HEK293 (cell line): ENCODE results near the gene AARSD1.

Source experiments
- CTCF ChIA-PET: fragments of 350-600 bp; formaldehyde crosslinking; extraction: SDS; loops from one replicate; lab custom pipeline; 2021; ENCODE audit warnings: antibody characterized with exemption; lab: Yijun Ruan, JAX
- POLR2A ChIA-PET: fragments of 300-600 bp; formaldehyde crosslinking; extraction: SDS; loops from one replicate; lab custom pipeline; 2020; ENCODE audit warnings: antibody characterized with exemption, inconsistent platforms; lab: Yijun Ruan, JAX
- H3K27ac ChIP-seq: fragments of 200-500 bp; sonication (Bioruptor generic); 2 replicates; pipeline ENCODE4 v1.5.1; 2014; ENCODE audit warnings: low read depth, low read length, control low read depth, inconsistent platforms; ENCODE audit errors: extremely low read depth
- H3K36me3 ChIP-seq, 2 experiments: fragments of 200-500 bp in 1 of 2; sonication (Bioruptor generic) in 1 of 2; 1 replicate in 1 of 2; 2 replicates in 1 of 2; pipeline ENCODE4 v1.5.1; 2014 to 2017; ENCODE audit warnings: inconsistent platforms in 2 of 2, low read length in 2 of 2; ENCODE audit not compliant: control insufficient read depth in 2 of 2, insufficient read depth in 1 of 2
- H3K4me1 ChIP-seq: fragments of 200-500 bp; sonication (Bioruptor generic); 2 replicates; pipeline ENCODE4 v1.5.1; 2014; ENCODE audit warnings: mild to moderate bottlenecking, low read length, inconsistent platforms; ENCODE audit not compliant: control insufficient read depth, insufficient read depth
- H3K4me3 ChIP-seq: 2 replicates; pipeline ENCODE4 v1.5.1; 2011; ENCODE audit warnings: low read depth, mild to moderate bottlenecking, control low read depth, low read length, moderate library complexity
- H3K9me3 ChIP-seq: fragments of 200-500 bp; sonication (Bioruptor generic); 2 replicates; pipeline ENCODE4 v1.5.1; 2014; ENCODE audit warnings: low read depth, low read length, inconsistent platforms; ENCODE audit not compliant: control insufficient read depth, insufficient read depth
- ATF2 ChIP-seq: fragments of 450-650 bp; formaldehyde crosslinking; IDR thresholded peaks from 2 replicates; pipeline ENCODE4 v1.5.1; 2016; ENCODE audit warnings: missing biosample characterization, missing genetic modification characterization, low read depth
- CTCF ChIP-seq: fragments of 450-650 bp; formaldehyde crosslinking; IDR thresholded peaks from 2 replicates; pipeline ENCODE4 v1.5.1; 2016; ENCODE audit warnings: missing biosample characterization, missing genetic modification characterization
- MEIS1 ChIP-seq: sonication (generic); formaldehyde crosslinking; IDR thresholded peaks from 2 replicates; pipeline ENCODE4 v1.8.1; 2022; ENCODE audit warnings: missing genetic modification reagents, mild to moderate bottlenecking, borderline replicate concordance
- REST ChIP-seq: fragments of 450-650 bp; formaldehyde crosslinking; IDR thresholded peaks from 2 replicates; pipeline ENCODE4 v1.5.1; 2016; ENCODE audit warnings: missing biosample characterization, missing genetic modification characterization
- ZBTB11 ChIP-seq: fragments of 450-650 bp; formaldehyde crosslinking; conservative IDR thresholded peaks from 2 replicates; pipeline ENCODE4 v1.5.1; 2016; ENCODE audit warnings: low read depth, missing biosample characterization, missing genetic modification characterization
- ZBTB48 ChIP-seq: fragments of 450-650 bp; formaldehyde crosslinking; IDR thresholded peaks from 2 replicates; pipeline ENCODE4 v1.5.1; 2016; ENCODE audit warnings: missing biosample characterization, missing genetic modification characterization
- ZFP41 ChIP-seq: fragments of 450-650 bp; formaldehyde crosslinking; IDR thresholded peaks from 2 replicates; pipeline ENCODE4 v1.5.1; 2016; ENCODE audit warnings: missing biosample characterization, missing genetic modification characterization, borderline replicate concordance
- ZNF112 ChIP-seq: fragments of 450-650 bp; formaldehyde crosslinking; IDR thresholded peaks from 2 replicates; pipeline ENCODE4 v1.5.0; 2017; ENCODE audit warnings: missing biosample characterization, missing genetic modification characterization
- ZNF16 ChIP-seq: fragments of 450-650 bp; formaldehyde crosslinking; IDR thresholded peaks from 2 replicates; pipeline ENCODE4 v1.5.1; 2016; ENCODE audit warnings: low read depth, missing biosample characterization, missing genetic modification characterization
- ZNF174 ChIP-seq: fragments of 450-650 bp; formaldehyde crosslinking; IDR thresholded peaks from 2 replicates; pipeline ENCODE4 v1.5.0; 2017; ENCODE audit warnings: missing biosample characterization, mild to moderate bottlenecking, missing genetic modification characterization
- ZNF302 ChIP-seq: fragments of 450-650 bp; formaldehyde crosslinking; IDR thresholded peaks from 2 replicates; pipeline ENCODE4 v1.5.1; 2016; ENCODE audit warnings: missing biosample characterization, missing genetic modification characterization, low read depth
- ZNF311 ChIP-seq: fragments of 450-650 bp; formaldehyde crosslinking; IDR thresholded peaks from 2 replicates; pipeline ENCODE4 v1.5.1; 2017; ENCODE audit warnings: missing biosample characterization, missing genetic modification characterization, borderline replicate concordance
- ZNF514 ChIP-seq: fragments of 450-650 bp; formaldehyde crosslinking; IDR thresholded peaks from 2 replicates; pipeline ENCODE4 v1.5.1; 2016; ENCODE audit warnings: missing biosample characterization, missing genetic modification characterization
- ZNF544 ChIP-seq: fragments of 450-650 bp; formaldehyde crosslinking; IDR thresholded peaks from 2 replicates; pipeline ENCODE4 v1.5.0; 2017; ENCODE audit warnings: missing biosample characterization, missing genetic modification characterization
- ZNF580 ChIP-seq: fragments of 450-650 bp; formaldehyde crosslinking; IDR thresholded peaks from 2 replicates; pipeline ENCODE4 v1.5.1; 2016; ENCODE audit warnings: missing biosample characterization, missing genetic modification characterization
- ZNF624 ChIP-seq: fragments of 450-650 bp; formaldehyde crosslinking; IDR thresholded peaks from 2 replicates; pipeline ENCODE4 v1.5.1; 2017; ENCODE audit warnings: missing biosample characterization, missing genetic modification characterization
- ZNF658 ChIP-seq: fragments of 450-650 bp; formaldehyde crosslinking; IDR thresholded peaks from 2 replicates; pipeline ENCODE4; 2016; ENCODE audit warnings: missing biosample characterization, missing genetic modification characterization
- ZNF677 ChIP-seq: fragments of 450-650 bp; IDR thresholded peaks from 2 replicates; pipeline ENCODE4 v1.5.0; 2018; ENCODE audit warnings: missing biosample characterization, mild to moderate bottlenecking, missing genetic modification characterization, moderate library complexity
- ZXDB ChIP-seq: fragments of 450-650 bp; formaldehyde crosslinking; IDR thresholded peaks from 2 replicates; pipeline ENCODE4 v1.5.1; 2016; ENCODE audit warnings: missing biosample characterization, missing genetic modification characterization

Gene AARSD1

GRCh38 chr17:42982266-42982665, 18.0 kb upstream of the AARSD1 start:
- ChIA-PET CTCF (no interaction called here), POLR2A (interaction anchor here (0.6 to 4.2 kb wide), 4 partner anchors 15 to 385 kb away, joined by 3 to 26 read pairs (median 5); partner anchors contain the start of gene RPL27)
- no peak overlapping the region for H3K4me3 ChIP-seq

More at GRCh38 chr17:42982266-42982665, 18.0 kb upstream of the AARSD1 start:
- H3K4me1 ChIP-seq: peaks cover 10% of the 10 kb centered on the region
- TF ChIP-seq CTCF (tag by site-specific recombination) (no peak), ZNF514 (tag by site-specific recombination) (no peak), ZNF311 (tag by site-specific recombination) (no peak), ZNF658 (tag by site-specific recombination) (no peak), ZBTB48 (tag by site-specific recombination) (no peak), ZNF302 (tag by site-specific recombination) (no peak), ZBTB11 (tag by site-specific recombination) (no peak), ZNF544 (tag by site-specific recombination) (no peak), ZXDB (no peak), ZNF174 (tag by site-specific recombination) (no peak), MEIS1 (CRISPR knock-in tag) (no peak), ZNF112 (tag by site-specific recombination) (no peak), REST (tag by site-specific recombination) (no peak), ZNF16 (tag by site-specific recombination) (no peak), ZNF624 (tag by site-specific recombination) (no peak), ZNF677 (tag by site-specific recombination) (no peak), ZFP41 (tag by site-specific recombination) (no peak), ZNF580 (tag by site-specific recombination) (no peak), ATF2 (tag by site-specific recombination) (no peak)
- TF ChIP-seq, all 188 proteins: peak for 0
- peaks cover 17 to 27% of the 10 kb centered on the region in 2 experiments for H3K36me3 ChIP-seq
- no peak overlapping the region for H3K27ac ChIP-seq
- no peaks in the 10 kb centered on the region for H3K9me3 ChIP-seq
